Measurements from ENCODE around the gene PRKAG2.

Gene PRKAG2

DNA sequence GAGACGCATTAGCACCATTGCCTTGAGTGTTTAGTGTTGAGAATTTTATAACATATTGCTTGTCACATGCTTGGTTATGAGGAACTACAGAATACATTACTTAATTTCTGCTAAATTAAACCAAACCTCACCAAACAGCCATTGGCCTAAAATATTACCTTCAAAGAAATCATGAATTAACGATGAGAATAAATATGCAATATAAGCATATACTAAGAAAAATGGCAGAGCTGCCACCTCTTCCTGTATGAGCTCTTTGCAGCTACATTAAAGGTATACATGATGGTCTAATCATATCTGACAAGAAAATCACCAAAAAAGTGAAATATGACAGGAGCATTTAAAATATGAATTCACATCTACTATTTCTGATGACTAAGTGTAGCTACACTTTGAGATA lies 352.1 kb downstream of the PRKAG2 start:
- TF ChIP-seq, protein P1, sequence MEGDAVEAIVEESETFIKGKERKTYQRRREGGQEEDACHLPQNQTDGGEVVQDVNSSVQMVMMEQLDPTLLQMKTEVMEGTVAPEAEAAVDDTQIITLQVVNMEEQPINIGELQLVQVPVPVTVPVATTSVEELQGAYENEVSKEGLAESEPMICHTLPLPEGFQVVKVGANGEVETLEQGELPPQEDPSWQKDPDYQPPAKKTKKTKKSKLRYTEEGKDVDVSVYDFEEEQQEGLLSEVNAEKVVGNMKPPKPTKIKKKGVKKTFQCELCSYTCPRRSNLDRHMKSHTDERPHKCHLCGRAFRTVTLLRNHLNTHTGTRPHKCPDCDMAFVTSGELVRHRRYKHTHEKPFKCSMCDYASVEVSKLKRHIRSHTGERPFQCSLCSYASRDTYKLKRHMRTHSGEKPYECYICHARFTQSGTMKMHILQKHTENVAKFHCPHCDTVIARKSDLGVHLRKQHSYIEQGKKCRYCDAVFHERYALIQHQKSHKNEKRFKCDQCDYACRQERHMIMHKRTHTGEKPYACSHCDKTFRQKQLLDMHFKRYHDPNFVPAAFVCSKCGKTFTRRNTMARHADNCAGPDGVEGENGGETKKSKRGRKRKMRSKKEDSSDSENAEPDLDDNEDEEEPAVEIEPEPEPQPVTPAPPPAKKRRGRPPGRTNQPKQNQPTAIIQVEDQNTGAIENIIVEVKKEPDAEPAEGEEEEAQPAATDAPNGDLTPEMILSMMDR (IDR thresholded peaks at IDR 0.05; ENCODE audit: low read depth, low read length): no peak
- H3K4me3 ChIP-seq (ENCODE audit: low read depth, low read length): no peak overlapping the region

DNA sequence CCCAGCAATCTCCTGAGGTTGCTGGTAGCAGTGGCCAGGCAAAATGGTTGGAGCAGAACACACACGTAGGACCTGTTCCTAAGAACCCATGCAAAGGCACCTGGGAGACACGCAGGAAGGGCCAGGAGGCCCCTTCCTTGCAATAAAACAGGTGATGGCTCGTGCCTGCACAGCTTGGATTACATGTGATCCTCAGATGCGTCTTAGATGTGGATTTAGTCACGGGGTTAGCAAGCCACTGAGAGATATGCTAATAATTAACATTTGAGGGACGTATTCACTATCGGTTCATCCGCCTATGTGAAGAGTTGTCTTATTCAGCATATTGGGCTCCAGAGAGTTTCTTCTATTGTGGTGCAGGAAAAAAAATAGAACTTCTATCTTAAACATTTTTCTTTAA lies 352.6 kb downstream of the PRKAG2 start:
- H3K4me3 ChIP-seq (ENCODE audit: low read depth, low read length): no peak overlapping the region
- TF ChIP-seq, protein P1 (IDR thresholded peaks at IDR 0.05; ENCODE audit: low read depth, low read length): no peak

DNA sequence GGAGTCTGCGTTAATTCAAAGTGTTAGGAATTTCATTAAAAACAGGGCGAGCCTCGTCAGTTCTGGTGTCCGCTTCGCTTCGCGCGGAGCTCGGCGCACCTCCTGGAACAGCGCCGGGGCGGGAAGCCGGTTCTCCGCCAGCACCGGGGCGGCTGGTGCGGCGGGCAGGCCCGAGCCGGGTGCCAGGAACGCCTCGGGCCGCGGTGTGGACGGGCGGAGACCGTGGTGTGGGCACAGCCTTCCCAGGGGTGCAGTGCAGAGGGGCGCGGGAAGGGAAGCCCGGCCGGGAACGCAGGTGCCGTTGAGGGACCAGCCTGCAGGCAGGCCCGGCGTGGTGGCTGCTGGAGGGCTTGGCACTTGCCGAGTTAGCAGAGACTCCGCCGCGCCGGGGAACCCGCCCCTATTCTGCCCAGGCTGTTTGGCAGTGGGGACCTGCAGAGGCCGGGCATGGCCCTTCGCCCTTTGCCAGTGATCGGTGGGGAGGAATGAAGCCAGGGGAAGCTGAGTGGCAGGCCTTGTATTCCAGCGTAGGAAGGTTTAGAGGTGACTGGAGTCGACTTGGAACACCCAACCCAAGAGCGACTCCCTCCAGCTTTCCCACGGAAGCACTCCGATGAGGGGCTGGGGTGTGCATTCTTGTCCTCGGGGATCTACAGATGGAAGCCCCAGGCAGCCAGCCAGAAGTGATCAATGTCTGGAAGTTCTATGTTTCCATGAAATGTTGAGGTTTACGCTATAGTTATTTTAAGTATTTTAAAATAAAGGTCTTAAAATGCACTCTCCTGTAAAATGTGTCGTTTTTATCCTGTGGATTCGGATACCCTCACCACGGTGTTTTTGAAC lies 356.3 kb downstream of the PRKAG2 start:
- TF ChIP-seq, protein P1 (IDR thresholded peaks at IDR 0.05; ENCODE audit: low read depth, low read length): no peak
- H3K4me3 ChIP-seq (ENCODE audit: low read depth, low read length): peak overlapping the region; percentile 55

DNA sequence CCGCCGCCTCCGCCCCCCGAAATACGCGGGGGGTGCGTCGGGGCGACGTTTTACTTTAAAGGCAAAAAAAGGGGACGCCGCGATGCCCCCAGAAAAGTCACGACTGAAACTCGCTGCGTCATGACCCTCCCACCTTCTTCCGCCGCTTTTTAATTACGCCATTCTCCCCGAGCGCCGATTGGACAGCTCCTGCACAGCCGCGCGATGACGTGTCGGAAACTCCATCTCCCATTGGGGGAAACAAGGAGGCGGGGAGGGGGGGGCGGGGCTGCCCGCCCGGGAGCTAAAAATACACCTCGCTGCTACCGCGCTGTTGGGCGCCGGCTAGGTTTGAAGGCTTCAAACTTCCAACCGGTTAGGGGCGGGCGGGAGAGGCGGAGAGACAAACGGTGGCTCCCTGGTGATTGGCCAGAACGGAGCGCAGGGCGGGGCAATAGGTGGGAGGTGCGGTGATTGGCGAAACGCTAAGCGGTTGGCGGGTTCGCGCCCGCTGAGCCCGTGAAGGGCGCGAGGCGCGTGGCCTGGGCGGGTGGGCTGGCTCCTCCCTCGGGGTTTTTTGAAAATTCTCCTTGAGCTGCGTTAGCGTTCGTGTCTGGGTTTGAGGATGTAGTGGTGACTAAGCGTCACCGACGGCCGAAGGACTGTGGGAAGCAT lies 357.0 kb downstream of the PRKAG2 start, which contains the start of gene RHEB:
RHEB (minus strand) TSS at position 131 of the 654 bp plus-strand sequence. CDS start 384 bp downstream, outside the sequence.
- H3K4me3 ChIP-seq (ENCODE audit: low read depth, low read length): peak within 1 kb of the TSS; percentile 76
- TF ChIP-seq, protein P1 (IDR thresholded peaks at IDR 0.05; ENCODE audit: low read depth, low read length): no peak

DNA sequence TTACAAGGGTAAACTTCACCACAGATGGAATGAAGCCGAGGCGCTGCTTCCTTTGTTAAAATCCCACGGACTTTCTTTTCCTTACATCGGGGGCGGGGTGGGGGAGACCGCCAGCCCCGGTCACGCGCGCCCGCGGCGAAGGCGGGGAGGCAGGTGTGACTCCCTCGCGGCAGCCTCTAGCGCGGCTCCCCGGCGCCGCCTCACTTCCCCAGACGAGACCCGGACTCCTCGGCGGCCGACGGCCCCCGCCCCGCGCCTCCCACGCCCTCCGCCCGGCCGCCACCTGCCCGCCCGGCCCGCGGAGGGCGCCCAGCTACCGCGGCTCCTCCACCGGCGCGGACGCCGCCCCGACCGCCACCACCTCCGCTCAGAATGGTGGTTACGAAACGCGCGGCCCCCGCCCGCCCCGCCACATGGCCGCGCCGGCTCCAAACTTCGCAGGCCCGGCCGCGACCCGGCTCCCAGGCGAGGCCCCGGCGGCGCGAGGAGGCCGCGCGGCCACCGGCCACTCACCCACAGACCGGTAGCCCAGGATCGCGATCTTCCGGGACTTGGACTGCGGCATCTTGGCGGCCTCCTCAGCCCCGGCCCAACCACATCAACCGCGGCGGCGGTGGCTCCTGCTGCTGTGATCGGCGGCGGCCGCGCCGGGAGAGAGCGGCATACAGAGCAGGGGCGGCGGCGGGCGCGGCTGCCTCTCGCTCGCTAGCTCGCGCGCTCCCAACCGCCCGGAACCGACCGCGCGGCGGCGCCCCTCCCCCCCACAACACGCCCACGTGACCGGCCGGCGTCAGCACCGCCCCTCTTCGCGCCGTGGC lies 357.8 kb downstream of the PRKAG2 start:
- peak overlapping the region; percentile 76 for H3K4me3 ChIP-seq (ENCODE audit: low read depth, low read length)

DNA sequence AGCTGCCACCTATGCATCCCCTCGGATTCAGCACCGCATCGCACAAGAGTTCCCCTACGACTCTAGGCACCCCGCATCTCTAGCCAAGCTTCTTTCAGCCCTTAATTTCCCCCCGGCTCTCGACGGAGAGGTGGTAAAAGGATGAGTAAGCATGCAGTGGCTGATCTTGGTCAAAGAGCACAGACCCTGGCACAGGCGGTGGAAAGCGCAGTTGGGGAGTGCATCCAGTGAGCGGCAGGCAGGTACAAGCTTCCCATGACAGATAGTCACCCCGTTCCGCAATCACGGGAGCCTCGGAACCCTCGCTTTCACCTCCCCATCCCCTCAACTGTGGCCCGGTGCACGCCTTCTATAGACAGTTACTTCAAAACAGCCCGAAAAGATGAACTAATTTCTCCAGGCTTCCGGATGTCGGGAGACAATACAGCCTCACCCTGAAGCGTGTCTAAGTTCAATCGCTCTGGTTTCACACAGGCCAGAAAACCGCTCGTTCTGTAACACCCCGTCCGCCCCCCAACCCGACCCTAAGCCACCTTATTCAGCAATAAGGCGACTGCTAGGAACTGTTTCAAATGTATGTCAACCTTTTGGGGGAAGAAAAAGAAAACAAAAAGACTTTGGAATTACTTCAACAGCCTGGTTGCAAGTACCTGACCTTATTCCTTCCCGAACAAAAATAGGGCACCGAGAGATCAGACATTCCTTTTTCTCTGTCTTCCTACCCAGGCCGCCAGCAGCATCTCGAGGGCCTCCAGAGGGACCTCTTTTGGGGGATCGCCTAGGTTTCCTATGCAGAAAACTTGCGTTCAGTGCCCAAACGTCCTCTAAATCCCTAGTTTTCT lies 358.6 kb downstream of the PRKAG2 start:
- TF ChIP-seq, protein P1 (IDR thresholded peaks at IDR 0.05; ENCODE audit: low read depth, low read length): no peak

More for the DNA sequence above, 358.6 kb downstream of the PRKAG2 start:
- H3K4me3 ChIP-seq (ENCODE audit: low read depth, low read length): peak overlapping the region; percentile 76

Measured in WI38 (cell line).